Left renal pelvis (tissue), 4 donors: ENCODE data around the gene MYZAP. TPM values are rescaled to one million over a fixed set of nuclear protein-coding genes. Genes with fewer than 3 reads are reported as not detected.

Experiments
- DNase-seq, 4 donors: peaks; one replicate each; pipeline ENCODE4 v3.0.0-alpha.2; 2013; ENCODE audit warnings: low read depth in 4 of 4, low spot score in 3 of 4
- polyA plus RNA-seq, 4 donors: library from polyadenylated mRNA; unstranded; fragments of 120-200 nt; gene quantifications; one replicate each; pipeline ENCODE4 v1.2.1, GENCODE V29; 2013; ENCODE audit not compliant: insufficient read length in 4 of 4

MYZAP gene
- polyA plus RNA-seq, 4 donors = 4.0 to 8.5 (median 5.7) TPM

DNA sequence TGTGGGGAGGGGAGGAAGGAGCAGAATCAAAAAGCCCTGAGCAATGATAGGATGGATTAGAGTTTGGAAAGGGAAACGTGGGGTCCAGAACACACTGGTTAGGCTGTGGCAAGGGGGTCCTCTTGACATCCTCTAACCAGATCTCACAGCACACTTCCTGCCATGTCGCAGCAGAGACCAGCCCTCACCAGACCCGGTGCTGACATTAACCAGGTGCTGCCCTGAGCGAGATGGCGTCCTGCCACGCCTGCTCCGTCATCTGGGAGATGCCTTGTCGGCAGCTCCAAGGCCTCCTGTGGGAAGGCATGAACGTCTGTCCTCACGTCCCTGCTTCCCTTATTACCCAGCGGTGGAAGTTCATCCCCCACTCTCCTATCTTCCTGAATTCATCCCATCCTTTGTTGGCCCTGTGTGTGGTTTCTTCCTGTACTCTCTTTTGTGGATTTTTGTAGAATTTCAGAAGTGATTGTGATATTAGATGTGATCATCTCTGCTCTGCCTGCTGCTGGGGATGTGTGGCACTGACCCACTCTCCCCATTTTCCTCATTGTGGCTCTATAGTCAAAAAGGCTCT, 29.4 kb upstream of the MYZAP start:
- no peak for DNase-seq

DNA sequence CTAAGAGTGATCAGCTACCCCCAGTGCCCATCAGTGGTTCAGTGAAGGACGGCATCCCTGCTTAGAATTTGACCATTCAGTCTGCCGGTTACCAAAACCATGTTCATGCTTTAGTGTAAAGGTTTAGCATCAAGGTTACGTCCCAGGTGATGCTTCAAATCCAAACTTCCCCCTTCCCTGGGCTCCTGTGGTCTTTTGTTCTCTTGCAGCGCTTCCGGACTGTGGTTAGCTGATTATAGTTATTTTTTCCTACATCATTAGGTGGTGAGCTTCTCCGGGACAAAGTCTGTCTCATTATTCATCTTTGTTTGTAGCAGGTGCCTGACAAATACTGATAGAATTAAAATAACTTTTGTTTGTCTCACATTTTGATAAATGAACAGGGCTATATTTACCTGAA, 28.3 kb upstream of the MYZAP start:
- DNase-seq = no peak

- no peak for DNase-seq
Observed at GRCh38 chr15:57565311-57565710, 26.4 kb upstream of the MYZAP start.

GRCh38 chr15:57566834-57567233, 24.9 kb upstream of the MYZAP start:
- no peak for DNase-seq

DNA sequence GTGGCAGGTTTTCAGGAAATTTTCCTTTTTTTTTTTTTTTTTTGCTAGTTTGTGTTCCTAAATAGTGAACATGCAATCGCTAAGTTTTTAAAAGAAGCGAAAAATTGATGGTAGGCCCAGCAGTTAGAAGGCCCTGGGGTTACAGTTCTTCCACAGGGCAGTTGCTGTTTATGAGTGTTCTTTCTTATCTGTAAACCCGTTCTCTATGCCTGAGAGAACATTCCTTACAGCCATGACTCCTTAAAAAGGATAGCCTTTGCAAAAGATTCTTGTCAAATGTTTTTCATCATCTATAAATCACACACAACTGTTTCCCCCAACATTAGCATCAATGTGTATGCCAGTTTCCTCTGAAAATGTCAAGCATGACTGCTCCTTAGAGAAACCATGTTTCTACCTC, 23.8 kb upstream of the MYZAP start:
- no peak for DNase-seq

- DNase-seq = no peak
Observed at GRCh38 chr15:57568299-57568698, 23.4 kb upstream of the MYZAP start.

DNA sequence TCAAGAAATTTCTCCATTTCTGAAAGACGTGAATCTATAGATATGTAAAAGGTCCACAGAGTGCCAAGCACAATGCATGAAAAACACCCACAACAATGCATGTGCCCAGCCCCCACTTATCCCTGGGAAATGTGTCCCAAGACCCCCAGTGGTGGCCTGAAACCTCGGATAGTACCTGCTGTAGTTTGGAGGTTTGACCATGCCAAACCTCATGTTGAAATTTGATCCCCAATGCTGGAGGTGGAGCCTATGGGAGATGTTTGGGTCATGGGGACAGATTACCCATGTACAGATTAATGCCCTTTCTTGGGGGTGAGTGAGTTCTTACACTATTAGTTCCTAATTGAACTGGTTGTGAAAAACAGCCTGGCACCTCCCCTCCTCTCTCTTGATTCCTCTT, 21.4 kb upstream of the MYZAP start:
- no peak for DNase-seq

DNA sequence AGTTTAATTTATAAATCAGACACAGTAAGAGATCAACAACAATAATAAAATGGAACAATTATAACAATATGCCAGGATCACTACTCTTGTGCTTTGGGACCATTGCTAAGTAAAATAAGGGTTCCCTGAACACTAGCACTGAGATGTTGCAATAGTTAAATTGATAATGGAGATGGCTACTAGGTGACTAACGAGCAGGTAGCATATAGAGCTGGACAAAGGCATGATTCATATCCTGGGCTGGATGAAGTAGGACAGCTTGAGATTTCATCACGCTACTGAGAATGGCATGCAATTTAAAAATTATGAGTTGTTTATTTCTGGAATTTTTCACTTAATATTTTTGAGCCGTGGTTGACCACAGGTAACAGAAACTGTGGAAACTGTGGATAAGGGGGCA, 20.7 kb upstream of the MYZAP start:
- no peak for DNase-seq

DNA sequence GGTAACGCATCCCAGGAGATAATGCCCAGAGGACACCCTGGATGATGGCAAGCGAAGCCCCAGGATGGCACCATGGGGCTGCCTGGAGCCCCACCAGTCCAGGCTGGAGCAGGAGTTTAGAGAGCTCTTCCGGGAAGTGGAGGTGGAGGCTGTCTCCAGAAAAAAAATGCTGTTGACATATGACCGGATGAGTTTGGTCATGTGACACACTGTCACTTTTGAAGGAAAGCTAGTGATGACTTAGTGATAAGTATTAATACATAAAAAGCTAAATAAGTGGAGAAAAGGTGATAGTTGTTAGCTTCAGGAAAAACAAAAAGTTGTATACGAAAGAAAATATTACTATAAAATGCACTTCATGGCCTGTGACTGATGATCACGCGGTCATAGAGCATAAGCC, 20.0 kb upstream of the MYZAP start:
- DNase-seq = no peak

DNA sequence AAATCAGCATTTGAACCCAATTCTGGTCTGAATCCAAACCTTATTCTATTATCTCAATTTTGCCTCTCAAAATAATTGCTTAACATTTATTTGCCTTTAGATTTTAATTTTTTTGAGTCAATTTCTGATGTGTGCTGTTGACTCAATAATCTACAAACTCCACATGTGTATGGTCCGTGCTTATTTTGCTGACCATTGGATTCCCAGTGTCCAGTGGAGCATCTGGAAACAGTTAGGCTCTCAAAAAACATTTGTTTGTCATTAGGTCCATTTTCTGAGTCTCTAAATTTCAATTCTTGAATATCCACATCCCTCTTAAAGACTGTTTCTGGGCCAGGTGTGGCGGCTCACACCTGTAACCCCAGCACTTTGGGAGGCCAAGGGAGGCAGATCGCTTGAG, 19.2 kb upstream of the MYZAP start:
- no peak for DNase-seq

- DNase-seq = no peak
Observed at GRCh38 chr15:57573151-57573550, 18.6 kb upstream of the MYZAP start.

GRCh38 chr15:57575363-57575762, 16.3 kb upstream of the MYZAP start:
- DNase-seq = no peak

DNA sequence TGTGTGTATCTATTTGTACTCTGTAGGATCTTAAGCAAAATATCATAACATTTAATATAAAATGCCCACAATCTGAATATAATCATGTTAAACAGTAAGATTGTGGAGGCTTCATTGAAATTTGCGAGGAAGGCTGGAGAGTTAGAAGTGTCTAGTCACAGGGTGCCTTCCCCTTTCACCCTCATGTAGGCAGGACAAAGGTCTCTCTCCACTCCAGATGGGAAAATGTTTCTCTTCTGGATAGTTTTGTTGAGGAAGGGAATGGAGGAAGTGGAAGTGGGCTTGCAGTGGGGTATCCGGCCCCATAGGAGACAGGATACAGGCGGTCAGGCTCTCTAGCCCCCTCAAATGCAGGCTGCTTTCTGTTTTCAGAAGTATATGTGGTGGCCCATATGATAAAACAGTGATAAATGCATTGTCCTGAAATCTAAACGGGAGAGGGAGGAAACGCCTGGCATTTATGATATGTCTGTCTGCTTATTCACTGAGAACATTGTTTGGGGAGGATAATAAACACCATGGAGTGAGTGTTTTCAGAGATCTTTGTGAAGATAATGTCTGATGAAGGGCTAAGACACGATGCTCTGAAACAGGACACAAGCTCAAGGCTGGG, 13.3 kb upstream of the MYZAP start:
- no peak for DNase-seq

DNA sequence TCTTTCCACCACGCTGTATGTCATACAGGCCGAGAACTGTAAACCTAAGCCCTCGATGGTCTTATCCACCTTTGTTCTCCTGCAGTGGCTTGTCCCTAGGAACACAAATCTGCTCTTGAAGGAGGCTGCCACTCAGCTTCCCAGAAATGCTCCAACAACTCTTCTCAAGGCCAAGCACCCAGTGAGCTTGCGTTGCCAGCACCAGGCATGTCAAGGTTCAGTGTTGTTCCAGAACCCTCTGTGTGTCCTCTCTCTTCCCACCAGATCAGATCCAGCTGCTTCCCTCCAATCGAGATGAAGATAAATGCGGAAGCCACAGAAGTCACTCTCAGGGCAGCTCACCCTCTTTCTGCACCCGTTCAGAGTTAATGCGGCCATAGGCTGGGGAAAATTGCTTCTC, 11.3 kb upstream of the MYZAP start:
- DNase-seq = no peak

- no peak for DNase-seq
Observed at GRCh38 chr15:57580866-57581265, 10.8 kb upstream of the MYZAP start.

GRCh38 chr15:57582090-57582489, 9.6 kb upstream of the MYZAP start:
- DNase-seq = no peak

GRCh38 chr15:57583282-57583681, 8.4 kb upstream of the MYZAP start:
- no peak for DNase-seq

DNA sequence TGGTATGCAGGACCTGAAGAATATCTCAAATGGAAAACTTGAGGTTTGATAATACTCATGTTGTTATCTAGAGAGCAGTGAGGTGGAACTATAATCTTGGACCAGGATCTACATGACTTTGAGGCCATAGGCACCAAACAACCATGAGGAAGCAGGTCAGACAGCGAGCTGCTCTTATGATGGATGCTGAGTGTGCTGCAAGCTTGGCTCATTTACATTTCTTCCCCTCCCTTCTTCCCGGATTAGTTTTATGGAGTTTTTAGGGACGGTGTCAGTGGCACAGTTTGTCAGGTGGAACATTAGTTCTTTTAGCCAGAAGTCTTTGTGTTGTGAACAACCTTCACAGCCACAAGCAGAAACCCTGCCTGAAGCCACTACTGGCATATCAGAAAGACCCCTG, 8.0 kb upstream of the MYZAP start:
- DNase-seq = no peak

DNA sequence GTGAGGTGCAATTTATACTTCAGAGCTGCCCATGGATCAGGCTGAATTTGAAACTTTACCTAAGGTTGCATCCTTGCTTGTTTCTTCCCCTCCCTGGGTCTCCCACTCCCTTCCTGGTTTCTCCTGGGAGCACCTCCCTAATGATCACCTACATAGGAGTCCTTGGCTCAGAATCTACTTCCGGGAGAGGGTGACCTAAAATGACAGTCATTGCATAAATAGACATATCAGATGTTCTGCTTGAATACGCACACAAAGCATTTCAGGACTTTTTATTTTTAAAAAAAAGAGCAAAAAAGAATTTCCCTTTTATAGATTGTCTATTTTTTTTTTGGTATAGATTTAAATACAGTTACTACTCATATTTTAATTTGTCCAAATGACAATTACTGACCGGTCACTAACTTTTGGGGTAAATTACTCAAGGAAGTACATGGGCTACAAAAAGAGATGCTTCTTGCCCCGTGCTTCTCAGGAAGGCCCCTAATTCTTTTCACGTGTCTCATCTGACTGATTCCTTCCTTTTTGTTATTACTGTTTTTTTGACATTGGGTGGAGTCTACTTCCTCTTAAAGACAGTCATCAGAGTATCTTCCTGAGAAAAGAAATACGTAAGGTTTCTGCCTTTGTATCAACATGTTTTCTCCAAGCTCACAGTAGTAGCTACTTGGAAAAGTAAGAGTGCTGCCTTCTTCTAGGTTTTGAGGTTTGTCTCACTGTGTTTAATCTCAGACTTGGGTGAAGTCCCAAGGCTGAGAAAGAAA, 4.9 kb upstream of the MYZAP start:
- no peak for DNase-seq

- no peak for DNase-seq
Observed at GRCh38 chr15:57589281-57589680, 2.4 kb upstream of the MYZAP start.

GRCh38 chr15:57589754-57590153, 1.9 kb upstream of the MYZAP start:
- DNase-seq = no peak

DNA sequence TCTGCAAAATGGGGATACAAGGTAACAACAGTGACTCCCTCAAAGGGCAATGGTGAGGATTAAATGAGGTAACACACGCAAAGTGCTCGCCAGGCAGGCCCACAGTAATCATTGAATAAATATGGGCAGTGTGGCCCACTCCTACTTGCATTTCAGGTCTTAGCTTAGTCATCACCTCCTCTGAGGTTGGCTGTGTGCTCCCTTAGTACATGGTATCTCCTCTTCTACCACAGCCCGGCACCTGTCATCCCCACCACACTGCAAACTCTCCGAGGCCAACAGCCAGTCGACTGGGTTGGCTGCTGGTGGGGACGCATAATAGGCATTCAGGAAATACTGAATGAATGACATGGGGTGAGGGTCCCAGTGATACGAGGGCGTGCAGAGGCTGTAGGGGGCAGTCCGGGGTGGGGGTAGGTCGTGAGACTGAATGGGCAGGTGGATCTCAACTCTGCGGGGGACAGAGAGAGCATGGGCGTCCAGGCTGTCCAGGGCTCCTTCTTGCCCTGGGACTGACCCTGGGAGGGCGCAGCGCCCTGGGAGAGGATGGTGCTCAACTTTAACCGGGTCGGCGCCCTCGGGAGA, 375 bp upstream of the MYZAP start:
- DNase-seq = no peak
